Glomerular endothelial cell (primary cell): ENCODE measurements around the gene RASGRF2. TPM values are rescaled to one million over a fixed set of nuclear protein-coding genes. Genes with fewer than 3 reads are reported as not detected.

Experiments
- DNase-seq: peaks from one replicate; pipeline ENCODE4 v3.0.0-alpha.2; 2011; ENCODE audit warnings: low read depth, low spot score; ENCODE audit errors: extremely low read depth
- total RNA-seq: library from RNA; depleted of rRNA; stranded (reverse); fragments of >200 nt; gene quantifications from 2 replicates; pipeline ENCODE4 v1.2.3, GENCODE V29; 2015

RASGRF2 gene
- total RNA-seq, 1 donor from 2014 or later: 15.8 TPM

DNA sequence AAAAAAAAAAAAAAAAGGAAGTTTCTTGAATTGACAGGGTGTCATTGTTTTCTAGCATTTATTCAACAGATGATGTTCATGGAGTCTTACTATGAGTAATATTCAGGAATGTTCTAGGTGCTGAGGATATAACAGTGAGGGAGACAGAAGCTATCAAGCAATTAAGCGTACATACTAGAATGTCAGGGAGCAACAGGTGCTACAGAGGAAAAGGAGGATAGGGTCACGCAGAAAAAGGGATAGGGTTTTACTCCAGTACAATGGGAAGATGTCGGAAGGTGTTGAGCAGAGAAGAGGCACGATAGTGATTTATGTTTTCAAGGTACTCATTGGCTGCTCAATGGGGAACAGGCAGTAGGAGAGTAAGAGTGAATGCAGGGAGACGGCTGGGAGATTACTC is 6.6 kb upstream of the RASGRF2 start:
- DNase-seq: no peak

DNA sequence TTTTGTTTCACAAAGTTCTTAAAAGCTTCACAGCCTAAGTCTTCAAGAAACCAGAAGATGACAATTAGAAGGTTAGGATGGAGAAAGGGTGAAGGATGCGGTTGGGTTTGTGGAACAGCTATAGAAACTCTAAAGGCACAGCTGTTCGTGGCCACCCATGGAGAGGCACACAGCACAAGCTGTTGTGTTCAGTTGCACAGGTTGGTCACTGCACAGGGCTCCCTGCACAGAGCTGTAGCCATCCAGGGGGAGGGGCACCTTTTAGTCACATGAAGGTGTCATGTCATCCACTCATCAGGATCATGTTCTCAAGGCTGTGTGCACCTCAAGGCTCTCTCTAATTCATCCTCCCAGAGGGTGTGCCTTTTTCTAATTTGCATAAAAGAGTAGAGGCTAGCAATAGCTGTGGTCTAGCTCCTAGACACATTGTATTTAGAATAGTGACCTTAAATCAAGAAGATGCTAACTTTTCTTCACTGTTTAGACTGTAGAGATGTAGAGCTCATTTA is 5.0 kb upstream of the RASGRF2 start:
- no peak for DNase-seq

DNA sequence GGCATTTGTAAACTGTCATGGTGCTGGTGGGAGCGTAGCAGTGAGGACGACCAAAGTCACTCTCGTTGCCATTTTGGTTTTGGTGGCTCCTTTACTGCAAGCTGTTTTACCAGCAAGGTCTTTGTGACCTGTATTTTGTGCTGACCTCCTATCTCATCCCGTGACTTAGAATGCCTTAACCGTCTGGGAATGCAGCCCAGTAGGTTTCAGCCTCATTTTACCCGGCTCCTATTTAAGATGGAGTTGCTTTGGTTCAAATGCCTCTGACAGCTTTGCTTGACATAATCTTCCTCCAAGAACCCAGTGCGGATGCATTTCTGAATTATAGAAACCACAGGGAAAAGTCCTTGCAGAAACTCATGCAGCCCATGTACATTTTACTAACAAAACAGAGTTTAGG is 3.9 kb upstream of the RASGRF2 start:
- DNase-seq: no peak

DNA sequence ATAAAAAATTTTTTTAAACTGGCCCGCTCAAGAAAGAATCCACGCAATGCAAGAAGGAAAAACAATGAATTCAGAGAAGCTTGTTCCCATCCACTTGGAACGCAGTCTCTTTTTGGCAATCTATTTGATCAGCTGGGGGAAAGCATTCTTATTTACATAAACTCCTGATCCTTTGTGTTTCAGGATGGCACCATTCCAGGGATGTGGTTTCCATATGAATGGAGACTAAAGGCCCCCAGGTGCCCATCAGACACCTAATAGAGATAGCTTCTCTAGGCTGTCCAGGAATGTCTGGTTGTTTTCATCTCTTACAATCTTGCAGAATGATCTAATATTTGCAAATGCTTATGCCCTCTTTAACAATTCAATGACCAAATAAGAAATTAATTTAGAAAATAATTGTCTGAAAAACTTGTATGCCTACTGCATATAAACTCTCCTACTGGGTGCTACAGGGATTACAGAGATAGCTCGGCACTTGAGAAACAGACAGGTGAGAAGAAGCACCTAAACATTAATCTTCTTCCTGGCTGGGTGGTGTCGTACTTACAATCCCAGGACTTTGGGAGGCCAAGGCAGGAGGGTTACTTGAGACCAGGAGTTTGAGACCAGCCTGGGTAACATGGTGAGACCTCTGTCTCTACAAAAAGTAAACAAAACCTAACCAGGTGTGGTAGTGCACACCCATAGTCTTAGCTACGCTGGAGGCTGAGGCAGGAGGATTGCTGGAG is 3.0 kb upstream of the RASGRF2 start:
- no peak for DNase-seq

DNA sequence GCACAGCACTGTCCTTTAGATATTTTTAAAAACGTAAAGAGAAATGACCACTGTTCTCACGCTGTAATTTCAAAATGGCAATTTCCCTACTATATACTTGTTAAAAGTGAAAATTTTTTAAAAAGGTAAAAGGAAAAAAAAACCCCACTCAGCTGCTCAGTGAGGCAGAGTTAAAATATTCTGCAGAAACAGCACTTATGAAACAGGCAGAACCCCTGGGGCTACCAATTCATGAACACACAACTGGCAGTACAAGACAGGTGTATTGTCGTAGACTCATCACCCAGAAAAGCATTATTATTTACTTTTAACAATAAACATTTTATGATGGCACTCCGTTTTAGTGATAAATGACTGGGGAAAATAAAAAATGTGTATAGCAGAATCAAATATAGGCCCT is 1.5 kb upstream of the RASGRF2 start:
- no peak for DNase-seq

DNA sequence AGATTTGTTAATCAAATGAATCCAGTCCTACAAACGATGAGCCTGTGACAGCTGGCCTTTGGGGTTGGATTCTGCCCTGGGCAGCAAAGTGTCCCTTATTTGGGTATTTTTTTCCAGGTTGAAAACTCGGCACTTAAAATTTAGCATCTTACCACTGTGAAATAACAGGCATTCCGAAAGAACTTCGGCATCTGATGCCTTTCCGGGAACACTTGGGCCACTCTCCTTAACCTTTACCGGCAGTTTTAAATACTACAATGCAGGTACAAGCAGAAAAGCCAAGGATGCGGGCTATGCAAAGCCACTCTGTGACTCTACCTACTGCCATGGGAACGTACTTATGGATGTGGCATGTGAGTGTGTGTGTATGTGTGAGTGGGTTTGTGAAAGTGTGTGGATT is 1.0 kb upstream of the RASGRF2 start:
- no peak for DNase-seq

DNA sequence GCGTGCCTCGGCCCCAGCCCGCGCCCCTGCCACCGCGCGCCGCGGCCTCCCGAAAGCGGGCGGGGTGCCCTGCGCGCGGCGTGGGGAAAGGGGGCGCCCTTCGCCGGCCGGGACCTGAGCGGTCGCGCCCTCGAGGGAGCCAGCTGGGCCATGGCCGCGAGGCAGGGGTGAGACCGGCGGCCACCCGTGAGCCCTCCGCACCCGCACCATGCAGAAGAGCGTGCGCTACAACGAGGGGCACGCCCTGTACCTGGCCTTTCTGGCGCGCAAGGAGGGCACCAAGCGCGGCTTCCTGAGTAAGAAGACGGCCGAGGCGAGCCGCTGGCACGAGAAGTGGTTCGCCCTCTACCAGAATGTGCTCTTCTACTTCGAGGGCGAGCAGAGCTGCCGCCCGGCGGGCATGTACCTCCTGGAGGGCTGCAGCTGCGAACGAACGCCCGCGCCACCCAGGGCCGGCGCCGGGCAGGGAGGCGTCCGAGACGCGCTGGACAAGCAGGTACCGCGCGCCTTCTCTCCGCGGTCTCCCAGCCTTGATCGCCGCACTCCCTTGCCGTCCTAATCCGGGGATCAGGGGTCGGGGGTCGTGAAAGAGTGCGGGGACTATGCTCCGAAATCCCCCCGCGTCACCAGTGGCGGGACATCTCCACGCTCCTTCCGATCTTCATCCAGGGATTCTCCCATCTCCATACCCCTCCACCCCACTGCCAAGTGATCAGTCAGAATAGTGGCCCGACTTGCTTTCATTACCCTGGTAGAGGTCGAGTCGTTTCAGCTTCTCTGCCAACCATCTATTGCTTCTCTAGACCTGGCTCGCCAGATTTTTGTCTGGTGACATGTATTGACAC is 590 bp downstream of the RASGRF2 start:
- DNase-seq: no peak

DNA sequence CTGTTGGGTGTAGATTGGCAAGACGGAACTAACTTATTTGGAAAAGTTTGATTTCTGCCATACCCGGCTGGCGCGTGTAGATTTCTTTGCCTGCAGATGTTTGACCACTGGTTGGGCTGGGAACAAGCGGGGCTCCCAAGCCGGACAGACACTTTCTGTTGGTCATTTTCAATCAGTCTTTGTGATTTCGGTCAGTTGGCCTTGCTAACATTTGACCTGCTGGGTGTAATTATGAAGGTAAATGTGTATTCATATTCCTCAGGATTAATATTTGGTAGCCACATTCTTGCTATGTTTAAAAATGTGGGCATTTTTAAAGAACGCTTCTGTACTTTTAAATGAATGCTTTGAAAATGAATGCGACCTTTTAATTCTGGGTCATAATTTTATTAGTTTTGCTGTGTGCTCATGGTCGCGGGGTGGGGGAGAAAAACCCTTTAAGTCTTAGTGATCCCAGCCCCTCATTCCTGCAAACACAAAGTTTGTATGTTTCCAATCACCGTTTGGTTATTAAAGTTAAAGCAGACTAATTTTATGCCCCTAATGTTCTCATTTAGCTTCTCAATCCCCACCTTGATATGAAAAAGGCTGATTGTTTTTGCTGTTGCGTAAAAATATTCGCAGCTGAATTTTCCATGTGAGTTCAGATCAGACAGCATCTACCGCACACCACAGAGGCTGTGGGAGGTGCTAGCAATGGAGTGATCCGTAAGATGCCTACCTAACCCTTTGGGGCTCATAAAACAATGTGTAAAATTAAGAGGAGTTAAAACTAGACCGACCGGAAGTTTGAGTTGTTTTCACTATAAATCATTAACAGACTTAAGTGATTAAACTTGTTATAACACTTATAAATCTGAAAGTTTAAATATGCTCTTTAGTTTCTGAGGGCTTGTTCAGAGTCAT is 1.5 kb downstream of the RASGRF2 start:
- no peak for DNase-seq

DNA sequence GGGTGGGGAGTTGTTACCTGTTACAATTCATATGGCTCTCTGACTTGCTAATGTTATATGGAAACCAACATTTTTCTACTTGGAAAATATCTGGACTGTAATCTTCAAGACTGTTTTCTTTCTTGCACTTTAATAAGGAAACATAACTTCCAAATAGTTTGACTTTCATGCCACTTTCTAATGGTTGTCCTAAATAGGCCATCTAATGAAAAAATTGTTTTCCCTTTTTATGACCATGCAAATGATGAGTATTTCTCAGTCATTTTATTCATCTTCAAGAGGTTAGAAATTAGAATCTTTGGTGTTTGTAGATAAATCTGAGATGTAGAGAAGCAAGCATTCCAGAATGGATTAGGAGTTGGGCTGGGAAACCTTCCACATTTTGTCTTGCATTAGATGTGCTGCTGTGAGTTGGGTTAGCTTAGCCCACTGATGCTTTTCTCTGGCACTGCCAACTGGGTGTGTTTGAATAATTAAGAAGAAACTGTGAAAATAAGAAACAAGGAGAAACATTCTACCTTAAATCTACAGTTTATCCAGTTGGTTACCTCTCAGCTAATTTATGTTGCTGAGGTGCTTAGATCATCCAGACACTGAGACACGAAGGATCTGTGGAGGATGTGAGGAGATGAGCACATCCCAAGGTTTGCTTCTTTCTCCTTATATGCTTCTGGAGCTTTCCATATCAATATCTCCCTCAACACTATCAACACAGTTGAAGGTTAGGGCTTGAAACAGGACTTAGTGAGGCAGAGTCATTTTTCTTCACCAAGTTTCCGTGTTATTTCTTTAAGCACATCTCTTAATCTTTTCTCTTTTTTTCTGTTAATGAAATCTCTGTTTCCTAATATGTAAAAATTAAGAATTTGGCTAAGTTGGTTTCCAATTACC is 2.7 kb downstream of the RASGRF2 start:
- no peak for DNase-seq

DNA sequence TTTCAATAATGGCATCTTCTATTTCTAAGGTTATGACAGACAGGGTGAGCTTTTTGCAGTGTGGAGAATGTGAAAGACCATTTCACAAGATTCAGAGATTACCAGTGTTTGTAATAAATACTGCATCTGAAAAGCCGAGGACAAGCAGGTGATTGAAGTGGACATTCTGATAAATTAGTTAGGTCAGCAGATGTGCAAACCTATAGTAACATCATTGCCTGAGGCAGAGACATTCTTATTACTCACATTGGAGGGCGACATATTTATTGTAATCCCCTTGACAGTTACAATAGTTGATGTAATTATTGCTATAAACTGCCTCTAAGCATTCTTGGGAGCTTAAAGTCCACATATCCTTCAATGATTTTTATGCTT is 3.3 kb downstream of the RASGRF2 start:
- DNase-seq: no peak

DNA sequence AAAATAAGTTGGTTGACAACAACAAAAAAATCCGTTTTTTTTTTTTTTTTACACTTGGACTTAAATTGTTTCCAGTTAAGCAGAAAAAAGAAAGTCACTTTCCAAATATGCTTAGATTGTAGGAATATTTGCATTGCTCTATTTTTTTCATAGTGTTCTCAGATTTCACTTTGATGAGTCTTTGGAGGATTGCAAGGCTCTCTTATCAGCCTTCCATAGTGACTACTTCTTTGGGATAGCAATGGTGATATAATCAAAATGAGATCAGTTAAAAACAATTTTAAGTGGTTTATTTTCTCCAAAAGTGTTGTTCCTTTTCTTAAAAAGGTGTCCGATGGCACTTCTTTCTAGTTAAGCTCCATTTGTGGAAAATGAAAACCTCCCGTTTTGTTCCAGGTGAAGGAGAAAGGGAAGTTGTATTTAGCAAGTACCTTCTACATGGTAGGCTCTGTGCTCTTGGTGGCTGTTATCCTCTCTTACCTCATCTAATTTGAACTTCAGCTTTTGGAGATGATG is 3.9 kb downstream of the RASGRF2 start:
- no peak for DNase-seq

DNA sequence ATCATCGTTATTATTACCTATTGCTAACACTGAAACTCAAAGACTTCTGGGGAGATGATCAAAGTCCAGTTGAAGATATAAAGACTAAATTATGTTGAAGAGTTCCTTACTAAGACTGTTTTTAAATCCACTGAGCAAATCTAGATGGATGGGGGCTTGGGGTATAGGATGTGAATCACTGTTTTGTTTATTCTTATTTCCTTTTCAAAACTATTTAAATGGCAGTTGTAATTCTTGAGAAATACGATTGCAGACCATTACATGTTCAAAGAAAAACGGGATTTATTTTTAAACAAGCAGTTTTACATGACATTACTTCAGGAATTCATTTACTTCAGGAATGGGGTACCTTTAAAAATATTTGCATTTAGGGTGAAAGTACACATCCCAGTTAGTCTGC is 4.3 kb downstream of the RASGRF2 start:
- no peak for DNase-seq

DNA sequence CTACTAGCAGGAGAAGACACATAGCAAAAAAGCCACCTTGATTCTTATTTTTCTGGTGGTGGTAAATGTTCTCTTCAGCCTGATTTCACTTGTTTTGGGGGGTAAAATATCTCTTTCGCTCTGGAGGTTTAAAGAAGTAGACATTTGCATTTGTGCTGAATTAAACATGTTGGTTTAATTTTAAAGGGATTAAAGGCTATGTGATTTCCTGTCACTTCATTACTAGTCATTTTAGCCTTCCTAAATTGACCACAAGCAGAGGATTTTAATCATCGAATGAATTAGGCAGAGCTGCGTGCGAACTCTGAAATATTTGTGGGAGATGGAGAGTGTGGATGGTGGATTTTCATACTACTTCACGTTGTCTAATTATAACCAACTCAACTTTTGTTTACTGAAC is 4.8 kb downstream of the RASGRF2 start:
- no peak for DNase-seq

DNA sequence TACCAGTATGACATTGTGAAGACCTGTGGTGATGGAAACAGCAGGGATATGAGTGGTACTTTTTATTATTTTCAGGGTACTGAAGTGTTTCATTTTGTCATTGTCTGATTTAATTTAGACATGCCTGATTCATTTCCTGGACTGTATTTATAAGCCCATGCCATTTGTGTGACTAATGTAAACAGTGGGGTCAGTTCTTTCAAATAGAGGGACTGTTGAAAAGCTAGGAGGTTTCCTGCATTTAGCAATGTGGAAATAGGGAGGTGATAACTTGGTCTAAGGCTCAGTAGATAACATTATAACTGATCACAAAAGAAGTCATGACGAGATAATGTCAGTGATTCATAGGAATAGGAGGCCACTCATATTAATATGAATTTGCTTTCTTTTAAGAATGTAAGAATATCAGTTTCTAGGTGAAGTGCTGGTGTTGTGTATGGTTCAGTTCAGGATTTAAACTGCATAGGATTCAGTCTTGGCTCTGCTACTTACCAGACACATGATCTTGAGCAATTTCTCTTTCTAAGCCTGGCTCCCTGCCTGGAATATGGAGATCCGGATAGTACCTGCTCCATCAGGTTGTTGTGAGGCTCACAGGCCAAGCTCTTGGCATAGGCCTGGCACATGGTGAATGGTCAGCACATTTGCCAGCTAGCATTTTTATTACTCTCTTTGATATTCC is 7.5 kb downstream of the RASGRF2 start:
- DNase-seq: peak; percentile 88

DNA sequence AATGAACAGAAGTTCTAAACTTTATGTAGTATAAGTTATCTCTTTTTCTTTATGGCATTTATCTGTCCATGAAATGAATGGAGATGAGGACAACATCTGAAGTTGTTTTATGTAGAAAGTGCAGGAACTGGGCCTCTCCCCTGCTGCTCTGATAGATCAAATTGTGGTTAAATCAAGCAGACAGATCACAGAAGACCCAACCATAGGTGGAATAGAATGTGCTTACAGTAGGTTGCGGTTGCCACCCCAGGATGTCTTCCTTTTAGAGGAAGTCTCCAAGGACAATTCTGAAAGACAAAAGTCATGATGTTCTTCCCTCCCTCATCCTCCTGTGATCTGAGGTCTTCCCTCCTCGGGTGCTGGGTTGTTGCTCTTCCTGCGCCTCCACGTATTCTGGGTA is 12.9 kb downstream of the RASGRF2 start:
- DNase-seq: no peak

DNA sequence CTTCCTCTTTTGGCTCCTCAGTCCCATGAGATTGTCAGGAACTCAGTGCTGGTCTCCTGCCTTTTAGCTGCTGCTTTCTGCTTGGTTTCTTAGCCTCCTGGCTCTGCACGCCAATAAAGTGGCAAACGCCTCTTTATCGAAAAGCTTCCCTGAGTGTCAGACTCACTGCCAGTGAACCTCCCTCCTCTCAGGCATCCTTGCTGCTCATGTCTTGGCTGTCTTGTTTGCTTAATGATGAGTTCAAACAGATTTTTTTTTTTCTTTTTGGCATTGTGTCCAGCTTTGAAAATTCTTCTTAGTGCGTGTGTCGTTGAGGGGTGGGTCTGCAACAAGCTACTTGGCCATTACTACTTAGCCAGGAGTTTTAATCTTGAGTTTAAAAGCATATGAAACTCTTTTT is 14.9 kb downstream of the RASGRF2 start:
- DNase-seq: no peak

DNA sequence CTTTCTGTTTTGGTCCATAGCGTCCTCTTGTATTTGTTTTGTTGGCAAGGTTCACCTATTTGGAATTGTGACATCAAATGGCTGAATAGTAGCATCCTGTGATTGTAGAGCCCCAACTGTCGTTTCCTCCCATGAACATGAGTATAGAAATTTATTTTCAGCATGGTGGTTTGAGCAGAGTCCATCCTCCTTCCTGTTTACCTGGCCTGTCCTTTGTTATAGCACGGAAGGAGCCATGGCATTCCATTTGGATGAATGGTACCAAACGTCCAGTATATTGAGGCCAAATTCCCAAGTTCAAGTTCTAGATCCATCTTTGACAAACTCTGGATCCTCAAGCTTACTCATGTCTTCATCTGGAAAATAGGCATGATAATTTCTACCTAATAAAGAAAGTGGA is 16.8 kb downstream of the RASGRF2 start:
- DNase-seq: peak; percentile 52

DNA sequence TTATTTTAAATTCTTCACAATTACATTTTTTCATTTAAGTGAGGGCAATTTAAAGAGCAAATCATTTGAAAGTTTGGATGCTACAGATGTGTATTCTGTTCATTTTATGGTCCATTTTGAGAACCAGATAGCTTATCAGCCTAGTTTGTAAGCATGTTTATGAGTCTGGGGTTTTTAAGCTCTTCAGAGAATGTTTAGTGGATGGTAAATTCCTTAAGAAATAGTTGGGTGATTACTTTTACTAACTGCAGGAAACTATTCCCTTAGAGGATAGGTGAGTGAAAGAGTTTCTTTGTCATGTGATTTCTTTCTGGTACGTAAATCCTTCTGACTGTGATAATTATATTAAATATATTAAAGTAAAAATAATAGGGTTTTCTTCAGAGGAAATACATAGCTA is 17.6 kb downstream of the RASGRF2 start:
- DNase-seq: no peak

DNA sequence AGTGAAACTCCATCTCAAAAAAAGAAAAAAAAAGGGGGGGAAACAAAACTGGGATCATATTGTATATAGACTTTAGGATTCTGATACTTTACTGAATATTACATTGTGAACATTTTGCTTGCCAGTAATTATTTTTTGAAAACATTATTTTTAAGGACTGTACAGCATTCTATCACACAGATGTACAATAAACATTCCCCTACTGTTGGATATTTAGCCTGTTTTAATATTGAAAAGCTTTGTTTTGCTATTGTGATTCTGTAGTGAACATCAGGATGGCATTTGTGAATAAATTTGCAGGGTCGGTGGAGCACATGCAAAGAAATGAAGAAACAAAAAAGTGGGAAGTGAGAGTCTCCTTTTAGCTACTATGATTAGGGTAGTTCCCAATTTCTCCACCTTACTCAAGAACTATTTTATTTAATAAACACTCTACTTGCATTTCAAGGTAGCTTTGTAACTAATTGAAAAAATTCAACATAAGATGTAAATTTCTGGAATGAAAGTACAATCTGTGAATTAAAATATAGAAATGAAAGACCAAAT is 18.7 kb downstream of the RASGRF2 start:
- DNase-seq: no peak
